Activated CD4-positive, alpha-beta T cell treated with anti-CD3 and anti-CD28 coated beads, Interleukin-10, Interleukin-2, amounts not matched to agents 100 ng/mL and 50 ng/mL, durations not matched to agents 16 hours and 8 hours (primary cell): Measurements from ENCODE around the gene MAPK8.

ENCODE experiments used
- DNase-seq: peaks from one replicate; pipeline ENCODE4 v3.0.0-alpha.2; 2020

The MAPK8 gene

DNA sequence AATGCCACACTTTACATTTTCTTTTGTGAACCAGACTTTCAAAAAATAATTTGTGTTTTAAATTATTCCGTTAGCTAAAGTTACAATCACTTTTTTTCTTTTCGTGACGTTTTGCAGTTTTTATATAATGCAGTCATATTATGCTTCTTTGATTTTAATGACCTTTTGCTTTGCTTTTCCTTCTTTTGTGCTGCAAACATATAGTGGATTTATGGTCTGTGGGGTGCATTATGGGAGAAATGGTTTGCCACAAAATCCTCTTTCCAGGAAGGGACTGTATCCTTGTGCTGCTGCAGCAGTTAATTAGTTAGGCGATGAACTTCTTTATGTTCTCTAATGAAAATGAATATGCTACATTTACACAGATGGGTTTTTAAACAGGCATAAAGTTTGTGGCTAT, 117.4 kb downstream of the MAPK8 start:
- DNase-seq: no peak

DNA sequence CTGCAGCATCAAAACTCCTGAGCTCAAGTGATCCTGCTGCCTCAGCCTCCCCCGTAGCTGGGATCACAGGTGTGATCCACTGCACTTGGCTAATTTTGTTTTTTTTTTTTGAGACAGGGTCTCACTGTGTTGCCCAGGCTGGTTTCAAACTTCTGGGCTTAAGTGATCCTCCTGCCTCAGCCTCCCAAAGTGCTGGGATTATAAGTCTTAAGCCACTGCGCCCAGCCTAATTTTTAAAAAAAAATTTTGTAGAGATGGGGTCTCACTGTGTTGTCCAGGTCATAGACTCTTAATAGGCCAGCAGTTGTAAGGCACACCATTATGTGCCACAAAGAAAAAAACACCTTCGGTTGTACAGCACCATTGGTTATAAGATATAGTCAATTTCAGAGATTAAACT, 122.4 kb downstream of the MAPK8 start:
- DNase-seq: no peak

DNA sequence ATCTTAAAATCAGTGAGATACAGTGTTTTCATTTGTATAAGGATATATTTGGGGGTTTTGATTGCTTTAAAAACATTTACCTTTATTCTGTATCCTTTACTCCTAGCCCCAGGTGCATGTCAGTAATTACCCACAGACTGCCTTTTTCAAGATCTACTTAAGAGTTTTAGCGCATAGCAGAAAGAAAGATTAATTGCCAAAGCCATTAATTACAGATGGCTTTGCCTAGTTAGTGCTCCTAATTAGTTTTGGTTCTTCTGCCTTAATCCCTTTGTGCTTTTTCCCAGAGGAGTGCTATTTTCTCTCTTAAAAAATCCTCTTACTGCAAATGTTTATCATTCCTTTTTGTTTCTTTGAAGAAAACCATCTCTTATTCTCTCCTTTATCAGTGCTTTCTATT, 122.8 kb downstream of the MAPK8 start:
- DNase-seq: no peak

DNA sequence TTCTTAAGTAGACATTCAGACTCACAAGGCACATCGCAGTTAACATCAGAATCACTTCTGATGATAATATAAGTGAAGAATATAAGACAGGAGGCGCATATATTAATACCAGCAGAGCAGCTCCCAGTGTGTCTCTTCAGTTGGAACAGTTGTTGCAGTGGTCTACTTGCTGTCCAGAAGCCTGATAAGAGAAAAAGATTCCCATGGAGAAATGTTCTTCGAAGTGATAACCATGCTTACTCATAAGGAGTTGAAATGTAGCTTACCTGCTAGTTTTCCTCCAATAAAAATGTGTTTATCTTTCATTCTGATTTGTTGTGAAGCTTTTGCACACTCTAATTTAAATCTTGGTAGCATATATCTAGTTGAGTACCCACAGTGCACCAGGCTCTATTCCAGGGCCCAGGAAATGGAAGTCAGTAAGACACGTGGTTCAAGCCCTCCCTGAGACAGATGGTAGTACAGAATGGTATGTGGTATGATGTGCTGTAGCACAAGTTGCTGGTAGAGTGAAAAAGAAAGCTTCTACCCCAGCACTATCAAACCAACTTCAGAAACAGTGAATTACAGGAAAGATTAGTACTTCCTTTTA, 124.0 kb downstream of the MAPK8 start:
- DNase-seq: no peak

DNA sequence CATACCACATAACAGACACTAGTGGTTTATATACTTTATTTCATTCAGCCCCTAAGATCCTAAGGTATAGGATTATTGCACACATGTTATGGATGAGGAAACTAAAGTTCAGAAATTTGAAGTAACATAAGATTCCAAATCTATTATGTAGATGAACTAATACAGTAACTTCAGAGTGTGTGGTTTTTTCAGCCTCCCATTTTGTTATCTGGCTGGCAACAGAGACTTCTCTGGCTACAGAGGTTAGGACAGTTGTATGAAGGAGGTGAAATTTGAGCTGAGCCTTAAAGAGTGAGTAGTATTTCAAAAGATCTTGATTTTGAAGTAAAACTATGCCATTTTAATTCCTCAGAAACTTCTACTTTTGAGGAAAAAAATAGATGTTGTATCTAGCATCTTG, 125.4 kb downstream of the MAPK8 start:
- no peak for DNase-seq

DNA sequence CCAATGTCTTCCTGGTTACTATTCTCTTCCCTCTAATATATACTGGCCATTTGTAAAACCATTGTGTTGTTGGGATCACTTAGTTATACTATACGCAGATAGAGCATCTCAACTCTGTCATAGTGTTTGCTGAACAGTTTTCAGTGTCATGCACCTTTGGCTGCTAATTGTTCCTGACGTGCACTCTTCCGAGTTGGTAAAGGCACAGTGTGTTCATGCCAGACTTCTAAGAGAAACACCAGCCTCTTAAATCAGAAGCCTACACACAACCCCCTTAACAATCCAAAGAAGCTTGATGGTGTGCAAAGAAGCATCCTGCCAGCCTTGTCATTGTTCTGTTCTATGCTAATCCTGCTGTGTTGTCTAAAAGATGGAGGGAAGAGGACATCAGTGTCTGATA, 131.1 kb downstream of the MAPK8 start:
- no peak for DNase-seq

DNA sequence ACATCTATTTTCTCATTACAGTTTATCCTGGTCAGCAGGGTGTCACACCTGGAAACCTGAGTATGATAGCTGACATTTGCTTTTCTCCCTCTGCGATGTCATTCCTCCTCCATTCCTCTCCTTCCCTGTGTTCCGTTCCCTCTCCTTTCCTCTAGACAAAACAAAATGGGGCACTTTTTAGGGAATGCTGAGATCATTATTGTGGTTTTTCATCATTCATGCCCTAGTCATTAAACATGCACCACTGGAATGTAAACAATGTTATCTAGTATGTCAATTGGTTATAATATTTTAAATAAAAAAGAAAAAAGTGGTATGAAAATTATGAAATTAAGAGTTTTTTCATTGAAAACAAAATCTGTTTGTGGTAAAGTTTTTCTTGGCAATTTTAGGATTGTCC, 132.6 kb downstream of the MAPK8 start:
- DNase-seq: no peak

DNA sequence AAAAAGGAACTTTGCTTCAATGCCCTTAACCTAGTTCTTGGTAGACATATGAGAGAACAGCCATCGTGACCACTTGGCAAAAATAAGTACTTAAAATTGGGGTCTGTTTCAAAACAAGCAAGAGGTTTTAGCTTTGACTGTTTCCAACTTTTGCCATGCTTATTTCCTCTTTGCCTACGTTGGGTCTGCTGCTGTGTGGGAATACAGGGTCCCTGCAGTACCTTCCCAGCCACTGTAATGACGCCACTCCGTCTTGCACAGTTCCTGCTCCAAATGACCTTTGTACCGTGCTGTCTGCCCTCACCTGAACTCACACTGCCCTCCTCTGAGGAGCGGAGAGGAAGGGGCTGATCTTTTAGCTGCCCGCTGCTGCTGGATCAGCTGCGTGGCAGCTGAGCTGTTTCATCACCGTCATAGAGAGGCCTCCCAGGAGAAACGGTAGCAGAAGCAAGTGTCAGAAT, 133.1 kb downstream of the MAPK8 start:
- DNase-seq: no peak

DNA sequence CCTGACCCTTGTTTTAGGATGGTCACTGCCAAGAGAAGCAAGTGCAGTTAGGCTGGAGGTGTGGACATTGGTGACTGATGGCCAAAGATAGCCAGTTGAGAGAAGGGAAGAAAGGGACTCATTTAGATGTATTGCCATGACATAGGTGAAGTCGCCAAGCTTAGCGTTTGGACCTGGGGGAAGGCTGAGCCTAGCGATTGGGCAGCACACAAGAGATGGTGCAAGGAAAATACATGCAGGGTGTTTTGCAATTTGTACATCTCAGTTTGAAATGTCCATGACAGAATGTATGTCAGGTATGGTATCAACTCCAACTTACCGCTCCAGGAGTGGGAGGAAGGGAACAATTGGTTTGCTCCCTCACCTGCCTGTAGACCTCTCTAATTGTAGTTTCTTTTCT, 134.3 kb downstream of the MAPK8 start:
- no peak for DNase-seq

DNA sequence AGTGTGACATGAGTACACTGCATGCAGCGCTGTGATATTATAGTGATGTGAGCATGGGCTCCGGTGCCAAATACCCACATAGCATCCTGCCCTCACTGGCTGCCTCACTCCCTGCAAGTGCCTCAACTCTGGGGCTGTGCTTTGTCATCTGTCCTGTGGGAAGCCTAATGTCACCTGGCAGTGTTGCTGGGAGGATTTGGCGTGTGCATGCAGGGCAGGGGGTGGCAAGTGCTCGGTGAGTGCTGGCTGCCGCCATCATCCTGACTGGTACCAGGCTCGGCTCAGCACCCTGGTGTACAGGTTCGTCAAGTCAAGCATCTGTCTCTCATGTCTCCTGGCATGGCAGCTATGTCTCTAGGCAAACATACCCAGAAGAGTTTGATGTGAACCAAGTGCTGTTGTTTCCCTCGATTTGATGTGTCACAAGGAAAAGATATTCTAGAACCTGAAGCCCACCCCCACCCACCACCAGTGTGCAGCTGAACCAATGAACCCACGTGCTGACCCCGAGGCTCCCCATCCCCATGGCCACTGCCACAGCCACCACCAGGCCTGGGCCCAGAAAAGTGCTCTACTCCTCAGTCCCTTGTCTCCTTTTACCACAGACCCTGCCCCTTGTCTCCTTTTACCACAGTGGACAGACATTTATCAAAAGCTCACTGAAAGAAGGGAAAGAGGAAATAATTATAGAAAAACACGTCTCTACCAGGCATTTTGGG, 135.8 kb downstream of the MAPK8 start:
- no peak for DNase-seq

DNA sequence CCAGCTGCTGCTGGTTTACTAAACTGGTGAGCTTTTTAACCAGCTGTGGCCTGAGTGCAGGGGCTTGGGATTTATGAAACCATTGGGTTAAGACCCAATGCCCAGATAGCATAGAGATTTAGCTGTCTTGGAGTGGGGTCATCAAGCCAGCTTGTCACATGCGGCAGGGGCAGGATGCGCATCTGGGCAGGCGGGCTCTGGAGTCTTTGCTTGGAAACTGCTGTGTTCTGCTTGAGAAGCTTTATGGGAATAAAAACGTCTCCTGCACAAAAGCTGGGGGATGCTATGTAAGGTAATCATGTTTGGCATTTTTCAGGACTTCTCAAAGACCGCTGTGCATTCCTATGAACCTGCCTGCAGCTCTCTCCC, 136.3 kb downstream of the MAPK8 start:
- no peak for DNase-seq

DNA sequence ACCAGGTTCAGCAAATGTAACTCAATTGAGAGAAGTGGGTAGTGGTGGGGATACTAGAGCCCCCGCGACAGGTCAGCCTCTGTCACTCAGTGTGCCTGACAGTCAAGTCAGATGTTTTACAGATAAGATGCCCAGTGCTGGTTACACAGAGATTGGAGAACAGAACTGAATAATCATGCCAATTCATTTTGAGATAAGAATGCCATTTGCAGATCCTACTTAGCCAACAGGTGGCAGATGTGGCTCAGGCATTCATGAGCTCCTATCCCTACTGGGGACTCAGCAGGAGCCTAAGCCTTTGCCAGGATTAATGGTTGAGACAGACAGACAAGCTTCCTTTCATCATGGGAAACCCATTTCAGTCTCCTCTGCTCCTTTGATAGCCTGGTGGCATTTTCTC, 137.8 kb downstream of the MAPK8 start:
- DNase-seq: no peak

DNA sequence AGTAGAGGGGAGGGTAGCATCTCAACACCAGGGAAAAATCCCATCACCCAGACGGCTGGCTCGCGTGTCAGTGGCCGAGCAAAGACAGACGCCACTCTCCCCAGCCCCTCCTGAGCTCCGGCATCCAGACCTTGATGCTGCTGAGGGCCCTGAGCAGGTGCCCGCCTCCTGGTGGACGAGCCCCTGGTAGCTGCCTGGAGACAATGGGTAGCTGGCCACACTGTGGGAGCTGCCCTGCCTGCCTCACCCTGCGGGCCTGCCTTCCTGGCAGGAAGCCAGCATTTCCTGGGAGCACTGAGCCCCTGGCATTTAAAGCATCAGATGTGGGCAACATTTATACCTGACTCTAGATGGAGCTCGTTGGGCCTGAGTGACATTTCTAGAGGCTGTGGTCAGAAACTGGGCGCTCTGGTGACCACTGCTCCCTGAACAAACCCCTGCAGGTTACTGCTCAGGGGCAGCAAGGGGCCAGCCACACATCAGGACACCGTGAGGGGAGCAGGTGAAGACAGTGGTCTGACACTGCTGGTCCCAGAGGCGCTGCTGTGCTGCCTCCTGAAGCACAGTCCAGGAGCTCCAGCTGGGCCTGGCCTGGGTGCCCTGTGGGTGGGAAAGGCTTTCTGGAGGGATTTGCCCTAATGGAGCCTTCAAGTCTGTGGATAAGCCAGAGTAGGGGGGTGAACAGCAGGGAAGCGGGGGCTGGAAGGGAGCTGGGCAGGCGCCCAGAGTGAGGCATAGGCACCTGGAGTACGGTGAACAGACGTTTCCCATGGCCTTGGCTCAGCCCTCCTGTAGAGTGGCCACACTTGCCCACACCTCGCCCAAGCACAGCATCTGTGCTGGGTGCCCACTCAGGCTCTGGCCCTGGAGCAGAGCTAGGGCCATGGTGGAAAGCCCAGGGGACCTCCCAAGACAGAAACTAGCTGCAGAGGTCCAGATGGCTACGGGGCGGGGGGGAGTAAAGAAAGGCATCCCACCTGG, 138.7 kb downstream of the MAPK8 start:
- no peak for DNase-seq

DNA sequence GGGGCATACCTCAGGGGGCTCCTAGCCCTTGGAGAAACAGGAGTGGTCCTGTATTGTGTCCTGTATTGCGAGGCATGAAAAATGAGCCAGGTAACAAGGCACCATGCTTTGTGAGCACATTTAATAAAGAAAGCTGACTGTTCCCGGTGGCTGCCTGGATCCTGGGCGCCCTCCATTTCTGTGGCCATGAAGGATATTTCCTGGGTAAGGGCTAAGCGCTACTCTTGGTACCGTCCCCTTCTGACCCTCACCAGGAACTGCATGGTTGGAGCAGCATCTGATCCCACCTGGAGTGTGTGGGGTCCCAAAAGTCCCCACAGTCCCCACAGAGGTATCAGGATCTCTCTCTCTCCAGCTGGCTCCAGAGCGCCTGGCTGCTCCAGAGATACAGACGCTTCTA, 139.5 kb downstream of the MAPK8 start:
- DNase-seq: no peak

DNA sequence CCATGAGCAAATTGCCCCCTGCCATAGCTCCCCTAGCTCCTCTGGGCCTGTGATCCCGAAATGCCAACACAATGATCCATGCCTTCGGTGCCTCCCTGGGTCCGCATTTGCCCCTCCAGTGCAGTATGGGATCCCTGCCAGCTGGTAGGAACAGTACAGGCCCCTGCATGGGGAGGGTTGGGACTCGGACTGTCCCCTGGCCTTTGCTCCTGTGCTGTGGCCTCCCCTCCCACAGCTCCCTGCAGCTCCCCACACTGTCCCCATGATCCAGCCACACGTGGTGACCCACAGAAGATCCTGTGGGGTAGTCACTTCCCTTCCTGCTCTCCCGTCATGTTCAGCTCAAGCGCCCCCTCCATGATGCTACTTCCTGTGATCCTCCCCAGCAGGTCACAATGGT, 140.3 kb downstream of the MAPK8 start:
- no peak for DNase-seq

DNA sequence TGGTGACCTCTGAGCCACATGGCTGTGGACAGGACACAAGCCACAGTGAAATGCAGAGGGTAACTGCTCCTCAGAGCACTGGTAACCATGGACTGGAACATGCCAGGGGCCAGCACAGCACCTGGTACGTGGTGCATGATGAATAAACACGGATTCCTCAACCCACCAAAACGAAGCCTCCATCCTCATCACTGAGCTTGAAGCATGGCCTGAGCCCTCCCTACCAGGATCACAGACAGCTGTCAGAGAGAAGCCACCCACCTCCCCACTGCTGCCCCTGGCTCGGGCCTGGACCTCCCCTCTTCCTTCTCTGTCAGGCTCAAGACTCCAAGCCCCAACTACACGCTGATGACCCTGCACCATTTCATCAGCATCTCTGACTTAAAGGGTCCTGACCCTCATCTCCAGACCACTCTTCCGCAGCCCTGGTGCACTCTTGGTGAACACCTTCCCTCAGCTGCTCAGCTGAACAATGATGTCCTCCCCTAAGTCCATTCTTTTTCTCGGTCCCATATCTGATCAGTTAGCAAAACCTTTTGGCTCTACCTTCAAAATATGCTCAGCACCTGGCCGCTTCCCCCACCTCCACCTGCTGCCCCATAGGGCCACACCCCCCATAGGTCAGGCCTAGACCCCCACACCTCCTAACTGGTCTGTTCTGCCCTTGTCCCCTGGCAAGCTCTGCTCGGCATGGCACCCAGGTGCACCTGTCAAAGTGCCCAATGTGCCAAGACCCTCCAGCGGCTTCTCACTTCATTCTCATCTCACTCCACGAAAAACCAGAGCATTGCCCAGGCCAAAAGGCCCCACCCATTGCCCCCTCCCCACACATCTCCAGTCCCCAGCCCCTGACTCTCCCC, 141.1 kb downstream of the MAPK8 start:
- DNase-seq: no peak

DNA sequence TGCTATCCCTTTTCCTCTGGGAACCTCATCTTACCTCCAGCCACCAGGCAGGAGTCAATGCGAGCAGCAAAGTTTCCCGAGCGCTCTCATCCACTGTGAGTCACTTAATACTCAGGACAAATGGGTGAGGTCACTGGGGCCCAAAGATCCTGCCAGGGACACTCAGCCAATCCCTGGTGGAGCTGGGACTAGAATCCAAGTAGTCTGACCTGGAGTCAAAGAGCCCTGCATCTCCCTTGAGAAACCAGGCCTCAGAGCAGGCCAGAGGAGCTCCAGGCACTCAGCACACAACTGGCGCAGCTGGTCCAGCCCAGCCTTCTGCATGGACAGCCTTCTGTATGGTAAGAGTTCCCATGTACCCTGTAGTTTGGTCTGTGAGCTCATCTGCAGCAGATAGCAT, 142.3 kb downstream of the MAPK8 start:
- DNase-seq: no peak

DNA sequence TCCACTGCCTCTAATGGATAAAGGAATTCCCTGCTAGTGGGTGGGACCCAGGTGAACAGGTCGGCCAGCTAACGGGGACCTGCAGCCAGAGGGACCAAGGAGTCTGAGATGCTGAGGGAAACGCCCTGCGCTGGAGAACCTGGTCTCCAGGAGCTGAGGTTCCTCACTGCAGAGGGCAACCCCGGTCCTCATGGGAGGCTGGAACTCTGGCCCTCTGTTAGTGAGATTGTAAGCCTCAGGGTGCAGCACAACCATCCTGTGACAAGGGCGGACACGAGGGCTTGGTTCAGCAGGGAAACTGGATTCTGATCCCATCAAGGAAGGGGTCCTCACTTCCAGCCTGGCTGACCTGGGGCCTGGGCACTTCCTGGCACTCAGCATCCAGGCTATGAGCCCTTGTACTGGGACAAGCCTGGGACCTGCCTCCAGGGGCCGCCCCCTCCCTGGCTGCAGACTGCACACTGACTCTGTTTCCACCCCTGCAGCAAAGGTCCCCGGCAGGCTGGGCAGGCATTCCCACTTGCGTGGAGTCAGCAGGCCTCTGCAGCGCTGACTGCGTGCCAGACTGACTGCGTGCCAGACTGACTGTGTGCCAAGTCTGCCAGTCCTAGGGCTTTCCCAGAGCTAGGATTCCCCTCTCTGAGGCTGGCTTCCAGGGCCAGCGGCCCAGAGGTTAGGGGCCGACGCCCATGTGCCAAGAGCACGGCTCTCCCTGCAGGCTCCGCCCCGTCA, 143.2 kb downstream of the MAPK8 start:
- DNase-seq: no peak

DNA sequence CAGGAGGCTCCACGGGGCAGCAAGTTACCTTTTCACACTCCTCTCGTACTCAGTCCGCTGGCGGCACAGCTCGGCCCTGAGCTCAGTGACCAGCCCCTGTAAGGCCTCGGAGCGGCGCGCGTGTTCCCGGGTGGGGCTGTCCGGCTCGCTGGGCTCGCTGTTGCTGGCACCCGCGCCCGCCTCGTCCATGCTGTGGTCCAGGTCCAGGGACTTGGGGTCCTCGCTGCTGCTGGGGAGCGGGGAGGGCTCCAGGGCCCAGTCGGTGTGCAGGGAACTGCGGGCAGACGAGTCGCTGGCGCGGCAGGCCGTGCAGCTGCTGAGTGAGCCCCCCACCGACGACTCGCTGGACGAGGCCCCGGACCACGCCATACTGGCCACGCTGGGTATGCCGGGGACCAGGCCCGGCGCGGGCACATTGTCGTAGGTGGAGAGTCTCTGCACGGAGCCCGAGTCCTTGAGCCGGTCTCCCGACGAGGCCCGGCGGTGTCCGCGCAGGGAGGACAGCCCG, 143.8 kb downstream of the MAPK8 start:
- DNase-seq: no peak

DNA sequence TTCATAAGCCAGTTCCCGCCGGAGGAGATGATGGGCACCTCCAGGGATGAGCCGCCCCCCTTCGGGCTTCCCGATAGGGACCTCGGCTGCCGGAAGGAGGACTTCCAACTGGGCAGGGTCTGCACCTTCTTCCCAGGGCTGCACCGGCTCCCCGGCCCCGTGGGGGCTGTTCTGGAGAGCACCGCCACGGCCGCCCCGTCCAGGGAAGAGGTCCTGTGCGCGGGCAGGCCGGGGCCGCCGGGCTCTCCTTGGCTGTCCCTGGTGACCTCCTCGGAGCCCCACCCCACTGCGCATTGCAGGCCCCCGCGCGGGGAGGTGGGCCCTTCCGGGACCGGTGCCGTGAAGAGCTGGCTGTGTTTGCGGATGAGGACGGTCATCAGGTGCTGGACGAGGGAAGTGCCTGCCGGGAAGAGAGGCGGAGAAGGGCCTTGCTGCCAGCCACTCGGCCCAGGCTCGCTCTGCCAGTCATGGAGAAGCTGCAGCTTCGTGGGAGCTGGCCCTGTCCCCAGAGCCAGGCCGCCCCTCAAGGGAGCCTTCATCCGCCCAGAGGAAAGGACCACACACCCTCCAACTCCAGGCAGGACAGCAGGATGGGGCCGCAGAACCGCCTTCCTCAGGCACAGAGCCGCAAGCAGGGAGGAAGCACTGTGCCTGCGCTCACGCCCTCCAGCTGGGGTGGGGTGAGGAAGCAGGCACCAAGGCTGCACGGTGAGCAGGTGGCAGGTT, 144.4 kb downstream of the MAPK8 start:
- no peak for DNase-seq
